AG09319 (cell line): Measurements from ENCODE around the gene SNX4.

Source experiments
- DNase-seq: peaks from one replicate; pipeline ENCODE4 v3.0.0-alpha.2; 2010; ENCODE audit warnings: low read depth; ENCODE audit errors: extremely low read depth
- CTCF ChIP-seq: IDR thresholded peaks from 2 replicates; pipeline ENCODE4 v1.5.1; 2011; ENCODE audit warnings: low read depth, mild to moderate bottlenecking, inconsistent platforms, low read length, moderate library complexity

The SNX4 gene

GRCh38 chr3:125435231-125435630, 84.8 kb downstream of the SNX4 start:
- DNase-seq: no peak
- TF ChIP-seq CTCF: no peak

- TF ChIP-seq CTCF: no peak
- DNase-seq: no peak
These were observed 85.4 kb downstream of the SNX4 start for GRCh38 chr3:125434582-125435011.

- DNase-seq: no peak
- no peak for TF ChIP-seq CTCF
These were observed 86.4 kb downstream of the SNX4 start for GRCh38 chr3:125433611-125434041.

- no peak for DNase-seq
These were observed 86.9 kb downstream of the SNX4 start for GRCh38 chr3:125433091-125433534.

GRCh38 chr3:125431912-125432790, 87.9 kb downstream of the SNX4 start:
- no peak for DNase-seq
- no peak for TF ChIP-seq CTCF

More at GRCh38 chr3:125433091-125433534, 86.9 kb downstream of the SNX4 start:
- no peak for TF ChIP-seq CTCF

- no peak for DNase-seq
These were observed 88.6 kb downstream of the SNX4 start for GRCh38 chr3:125431391-125431790.

More at GRCh38 chr3:125431391-125431790, 88.6 kb downstream of the SNX4 start:
- TF ChIP-seq CTCF: no peak
